Measurements from ENCODE around the gene SCIN. TPM values are rescaled to one million over a fixed set of nuclear protein-coding genes. Genes with fewer than 3 reads are reported as not detected.

The SCIN gene
- total RNA-seq, 2 donors from 2014 or later, result 0.29 to 0.79 TPM

DNA sequence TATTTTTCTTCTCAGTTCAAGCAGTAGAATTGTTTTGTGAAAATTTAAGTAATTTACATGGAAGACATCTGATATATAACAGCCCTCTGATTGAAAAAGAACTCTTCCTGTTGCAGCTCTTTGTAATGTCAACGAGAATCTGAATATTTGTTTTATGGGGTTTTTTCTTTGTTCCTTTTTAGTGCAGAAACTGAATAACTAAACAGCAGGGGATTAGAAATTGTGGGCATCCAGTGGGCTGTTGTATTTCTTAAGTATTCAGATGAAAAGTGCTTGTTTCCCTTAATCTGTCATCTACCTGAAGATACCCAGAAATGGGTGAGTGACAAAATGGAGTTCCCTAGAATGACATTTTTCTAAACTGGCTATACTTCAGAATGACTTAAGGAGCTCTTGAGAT, 124.3 kb downstream of the SCIN start:
- intact Hi-C loops (cut with DNase I), result no loop called here
- no peak for DNase-seq (ENCODE audit: low spot score)

GRCh38 chr7:12695965-12696364, 125.4 kb downstream of the SCIN start:
- intact Hi-C loops (cut with DNase I), result no loop called here
- DNase-seq (ENCODE audit: low spot score), result no peak

- intact Hi-C loops (cut with DNase I), result no loop called here
- DNase-seq (ENCODE audit: low spot score), result no peak
Measured at GRCh38 chr7:12699299-12699698, 128.8 kb downstream of the SCIN start.

DNA sequence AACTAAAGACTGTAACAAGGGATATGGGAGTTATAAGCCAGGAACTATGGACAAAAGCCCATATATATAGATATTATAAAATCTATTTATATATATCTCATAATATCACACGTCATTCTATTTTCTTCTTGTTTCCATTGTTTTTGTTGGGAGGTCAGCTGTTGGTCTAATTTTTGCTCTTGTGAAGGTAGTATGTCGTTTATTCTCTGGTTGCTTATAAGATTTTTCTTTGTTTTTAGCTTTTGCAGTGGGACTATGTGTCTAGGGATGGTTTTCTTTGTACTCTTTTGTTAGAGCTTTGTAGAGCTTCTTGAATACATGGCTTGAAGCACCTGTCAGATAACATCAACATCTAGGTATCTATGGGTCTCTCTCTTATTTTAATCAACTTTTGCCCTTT, 130.9 kb downstream of the SCIN start:
- DNase-seq (ENCODE audit: low spot score), result no peak
- intact Hi-C loops (cut with DNase I), result no loop called here

DNA sequence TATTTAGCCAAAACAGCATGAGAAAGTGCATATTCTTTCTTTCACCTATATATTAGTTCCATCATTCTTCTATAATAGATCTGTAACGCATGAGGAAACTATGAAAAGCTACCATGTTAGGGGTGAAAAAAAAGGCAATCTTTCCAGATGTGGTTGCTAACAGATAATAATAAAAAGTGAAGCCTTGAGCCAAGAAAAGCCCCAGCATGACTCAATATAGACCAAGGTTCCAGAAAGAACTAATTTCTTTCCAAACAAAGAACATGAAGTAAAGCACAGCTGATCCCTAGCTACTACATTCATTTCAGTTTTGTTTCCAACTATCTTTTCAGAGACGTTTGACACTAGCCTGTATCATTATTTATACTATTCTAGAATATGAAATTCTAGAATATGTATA, 133.4 kb downstream of the SCIN start:
- intact Hi-C loops (cut with DNase I), result no loop called here
- DNase-seq (ENCODE audit: low spot score), result no peak

DNA sequence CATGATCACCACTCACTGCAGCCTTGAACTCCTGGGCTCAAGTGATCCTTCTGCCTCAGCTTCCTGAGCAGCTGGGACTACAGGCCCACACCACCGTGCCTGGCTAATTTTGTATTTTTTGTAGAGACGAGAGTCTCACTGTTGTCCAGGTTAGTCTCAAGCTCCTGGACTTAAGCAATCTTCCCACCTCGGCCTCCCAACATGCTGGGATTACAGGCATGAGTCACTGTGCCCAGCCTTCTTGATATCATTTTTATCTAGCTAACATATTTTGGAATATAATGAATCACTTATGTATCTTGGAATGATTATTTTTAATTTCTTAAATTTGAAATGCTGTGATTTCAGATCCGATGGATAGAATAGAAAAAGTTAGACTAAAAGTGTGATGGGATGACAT, 135.4 kb downstream of the SCIN start:
- intact Hi-C loops (cut with DNase I), result no loop called here
- no peak for DNase-seq (ENCODE audit: low spot score)

DNA sequence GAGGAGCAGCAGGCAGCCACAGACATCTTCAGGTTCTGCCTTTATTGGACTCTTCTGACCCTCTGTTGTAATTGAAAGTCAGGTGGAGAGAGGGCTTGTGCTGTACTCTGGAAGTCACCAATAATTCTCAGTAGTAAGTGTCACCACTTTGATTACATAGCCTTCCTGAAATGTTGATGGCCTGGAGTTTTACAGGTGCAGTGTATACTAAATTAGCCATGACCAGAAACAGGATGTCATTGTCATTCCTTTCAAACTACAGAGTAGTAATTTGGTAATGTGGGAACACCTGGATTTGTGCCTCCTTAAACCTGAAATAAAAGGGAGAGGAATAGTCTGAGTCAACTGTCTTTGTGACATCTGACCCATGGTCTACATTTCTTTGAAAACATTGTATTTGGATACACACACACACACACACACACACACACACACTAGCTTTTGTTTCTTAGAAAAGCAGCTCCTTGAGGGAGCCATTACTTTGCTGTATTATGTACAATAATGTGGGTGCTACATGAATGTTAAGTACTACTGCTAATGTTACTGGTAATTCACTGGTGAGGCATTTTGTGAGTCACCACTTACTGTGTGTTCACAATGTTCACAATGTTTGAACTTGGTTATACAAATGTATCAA, 136.5 kb downstream of the SCIN start:
- intact Hi-C loops (cut with DNase I), result no loop called here
- no peak for DNase-seq (ENCODE audit: low spot score)

- intact Hi-C loops (cut with DNase I), result no loop called here
Measured at GRCh38 chr7:12708314-12708713, 137.8 kb downstream of the SCIN start.

More at GRCh38 chr7:12708314-12708713, 137.8 kb downstream of the SCIN start:
- no peak for DNase-seq (ENCODE audit: low spot score)

Other genes starting within 250 kb of the SCIN start
- gene VWDE, start 166.9 kb upstream of the SCIN start, total RNA-seq, result under 1 TPM; 0.09 to 0.10 TPM
- 10 to 100 TPM; 23.9 TPM for gene ARL4A, start 116.9 kb downstream of the SCIN start, total RNA-seq